GM10248 (cell line): ENCODE results near the gene USP46.

Experiments used
- CTCF ChIA-PET: fragments of 300-600 bp; sonication (Branson Sonifier 250); formaldehyde crosslinking; extraction: SDS; loops from one replicate; lab custom pipeline; 2021; ENCODE audit warnings: antibody characterized with exemption; lab: Yijun Ruan, JAX
- POLR2A ChIA-PET: fragments of 350-650 bp; sonication (Branson Sonifier 250); formaldehyde crosslinking; extraction: SDS; loops from one replicate; lab custom pipeline; 2020; ENCODE audit warnings: antibody characterized with exemption; lab: Yijun Ruan, JAX
- DNase-seq: peaks from one replicate; pipeline ENCODE4 v3.0.0; 2012; ENCODE audit errors: extremely low spot score
- CTCF ChIP-seq: IDR thresholded peaks from 2 replicates; pipeline ENCODE4 v1.5.1; 2012; ENCODE audit warnings: mild to moderate bottlenecking, low read depth; ENCODE audit errors: extremely low read depth, missing control alignments, control extremely low read depth

Gene USP46

GRCh38 chr4:52555356-52555716, 103.8 kb downstream of the USP46 start:
- ChIA-PET POLR2A (no interaction called here), CTCF (interaction anchor here (1.6 to 2.7 kb wide), 2 partner anchors 9 to 13 kb away, joined by 3 to 13 read pairs; no protein-coding TSS in a partner anchor)
- no peak for TF ChIP-seq CTCF
- no peak for DNase-seq

GRCh38 chr4:52554612-52555355, 104.3 kb downstream of the USP46 start:
- POLR2A ChIA-PET = no interaction called here
- TF ChIP-seq CTCF = no peak
- CTCF ChIA-PET = interaction anchor here (1.1 to 1.8 kb wide), 3 partner anchors 9 to 49 kb away, joined by 3 to 7 read pairs (median 4); no protein-coding TSS in a partner anchor

GRCh38 chr4:52552778-52553177, 106.3 kb downstream of the USP46 start:
- ChIA-PET POLR2A (no interaction called here), CTCF (interaction anchor here (1.4 kb wide), 1 partner anchor 15 kb away, joined by 3 read pairs; no protein-coding TSS in a partner anchor)
- no peak for DNase-seq
- no peak for TF ChIP-seq CTCF

More at GRCh38 chr4:52554612-52555355, 104.3 kb downstream of the USP46 start:
- no peak for DNase-seq

GRCh38 chr4:52551487-52551886, 107.6 kb downstream of the USP46 start:
- ChIA-PET POLR2A (no interaction called here), CTCF (interaction anchor here (1.0 kb wide), 1 partner anchor 358 kb away, joined by 3 read pairs; no protein-coding TSS in a partner anchor)
- no peak for TF ChIP-seq CTCF
- no peak for DNase-seq

- ChIA-PET POLR2A (no interaction called here), CTCF (interaction anchor here (0.8 to 2.0 kb wide), 4 partner anchors 115 to 432 kb away, joined by 3 to 11 read pairs (median 4); no protein-coding TSS in a partner anchor)
- no peak for DNase-seq
- no peak for TF ChIP-seq CTCF
Measured at GRCh38 chr4:52550186-52550585, 108.9 kb downstream of the USP46 start.

GRCh38 chr4:52548818-52549570, 110.1 kb downstream of the USP46 start:
- no peak for DNase-seq
- ChIA-PET POLR2A (no interaction called here), CTCF (interaction anchor here (0.8 to 2.0 kb wide), 3 partner anchors 116 to 433 kb away, joined by 3 to 11 read pairs (median 4); no protein-coding TSS in a partner anchor)
- no peak for TF ChIP-seq CTCF
